ENCODE data around the gene MAP2.

DNA sequence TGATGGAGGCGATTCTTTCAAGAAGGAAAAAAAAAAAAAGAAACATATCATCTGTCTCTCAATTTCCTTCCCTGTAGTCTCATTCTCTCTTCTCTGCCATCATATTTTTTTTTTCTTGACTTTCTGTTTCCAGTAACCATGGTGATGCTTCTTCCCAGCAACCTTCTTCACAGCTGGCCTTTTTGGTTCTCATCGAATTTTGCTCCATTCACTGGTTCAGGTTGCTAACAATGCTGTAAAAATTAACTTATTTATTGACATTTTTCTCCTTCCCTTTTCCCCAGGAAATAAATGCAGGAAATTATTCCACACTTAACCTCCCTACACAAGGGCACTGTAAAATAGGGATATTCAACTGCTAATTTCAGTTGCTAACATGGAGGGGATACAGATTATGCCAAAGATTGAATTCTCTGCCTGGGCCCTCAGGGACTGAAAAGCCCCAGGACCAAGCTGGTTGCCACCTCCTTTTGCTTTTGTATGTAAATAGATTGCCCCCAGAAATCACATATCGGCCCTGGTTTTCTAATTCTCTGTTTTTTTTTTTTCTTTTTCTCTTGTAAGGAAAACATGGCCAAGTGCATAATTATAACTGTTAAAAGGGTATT, 154.7 kb downstream of the MAP2 start:
- TF ChIP-seq RXRA (IDR thresholded peaks at IDR 0.05) = no peak
- TF ChIP-seq CTCF (IDR thresholded peaks at IDR 0.05; ENCODE audit: low read depth, low read length, missing input control) = no peak
- TF ChIP-seq RAD21 (IDR thresholded peaks at IDR 0.05) = no peak
- TF ChIP-seq, protein P1, sequence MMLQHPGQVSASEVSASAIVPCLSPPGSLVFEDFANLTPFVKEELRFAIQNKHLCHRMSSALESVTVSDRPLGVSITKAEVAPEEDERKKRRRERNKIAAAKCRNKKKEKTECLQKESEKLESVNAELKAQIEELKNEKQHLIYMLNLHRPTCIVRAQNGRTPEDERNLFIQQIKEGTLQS (IDR thresholded peaks at IDR 0.05) = no peak

Measured in liver (tissue), 3 donors.